Fibroblast of lung (primary cell): ENCODE results near the gene FADS2. TPM values are rescaled to one million over a fixed set of nuclear protein-coding genes. Genes with fewer than 3 reads are reported as not detected.

Experiments used
- DNase-seq, 2 donors: peaks; one replicate each; pipeline versions ENCODE4 v3.0.0 to v3.0.0-alpha.2; 2010; ENCODE audit warnings: low read depth in 2 of 2
- H2AFZ ChIP-seq: 2 replicates; pipeline ENCODE4 v1.5.1; 2012; ENCODE audit warnings: low read length, control low read depth, inconsistent platforms
- H3K27ac ChIP-seq: 2 replicates; pipeline ENCODE4 v1.5.1; 2011; ENCODE audit warnings: low read length, control low read depth; ENCODE audit not compliant: insufficient read depth
- H3K27me3 ChIP-seq: 2 replicates; pipeline ENCODE4 v1.5.1; 2011; ENCODE audit warnings: mild to moderate bottlenecking, low read length; ENCODE audit not compliant: control insufficient read depth, insufficient read depth
- H3K36me3 ChIP-seq: 2 replicates; pipeline ENCODE4 v1.5.1; 2011; ENCODE audit warnings: low read length; ENCODE audit not compliant: control insufficient read depth, insufficient read depth
- H3K4me1 ChIP-seq: 2 replicates; pipeline ENCODE4 v1.5.1; 2011; ENCODE audit warnings: low read length; ENCODE audit not compliant: control insufficient read depth, insufficient read depth; ENCODE audit errors: extremely low read depth
- H3K4me2 ChIP-seq: 2 replicates; pipeline ENCODE4 v1.5.1; 2011; ENCODE audit warnings: low read length, control low read depth; ENCODE audit not compliant: insufficient read depth; ENCODE audit errors: extremely low read depth
- H3K4me3 ChIP-seq, 4 experiments: fragments of 200-600 bp in 1 of 4; sonication (generic) in 1 of 4; replicated peaks in 1 of 4; 2 replicates each; pipeline ENCODE4 v1.5.1; 2011 to 2016; ENCODE audit warnings: low read length in 4 of 4, low read depth in 3 of 4, mild to moderate bottlenecking in 3 of 4, control low read depth in 2 of 4, inconsistent platforms in 1 of 4, mixed read lengths in 1 of 4; ENCODE audit not compliant: insufficient read depth in 1 of 4; ENCODE audit errors: control extremely low read depth in 1 of 4
- H3K79me2 ChIP-seq: 2 replicates; pipeline ENCODE4 v1.5.1; 2012; ENCODE audit warnings: mild to moderate bottlenecking, low read length, inconsistent platforms; ENCODE audit not compliant: control insufficient read depth, insufficient read depth
- H3K9ac ChIP-seq: 2 replicates; pipeline ENCODE4 v1.5.1; 2011; ENCODE audit warnings: mild to moderate bottlenecking, low read length, control low read depth; ENCODE audit not compliant: insufficient read depth
- H3K9me3 ChIP-seq: 2 replicates; pipeline ENCODE4 v1.5.1; 2012; ENCODE audit warnings: low read depth, low read length; ENCODE audit not compliant: control insufficient read depth, insufficient read depth
- H4K20me1 ChIP-seq: 2 replicates; pipeline ENCODE4 v1.5.1; 2011; ENCODE audit warnings: low read length; ENCODE audit not compliant: control insufficient read depth, insufficient read depth; ENCODE audit errors: extremely low read depth
- CTCF ChIP-seq, 2 donors: IDR thresholded peaks in 1 of 2; conservative IDR thresholded peaks in 1 of 2; 1 replicate in 1 of 2; 2 replicates in 1 of 2; pipeline ENCODE4 v1.5.1; 2011 to 2012; ENCODE audit warnings: low read length in 2 of 2, control low read depth in 1 of 2, inconsistent platforms in 1 of 2, low read depth in 1 of 2, mild to moderate bottlenecking in 1 of 2
- EZH2 ChIP-seq: IDR thresholded peaks from 2 replicates; pipeline ENCODE4 v1.5.1; 2012; ENCODE audit warnings: low read length, control low read depth, mild to moderate bottlenecking; ENCODE audit errors: missing control alignments
- polyA plus RNA-seq, 2 donors: library from polyadenylated mRNA; depleted of rRNA in 1 of 2; stranded (reverse) in 1 of 2; unstranded in 1 of 2; fragments of >200 nt; gene quantifications; 2 replicates each; pipeline ENCODE4 v1.2.1, GENCODE V29; 2011 to 2012; ENCODE audit warnings: missing spikeins in 1 of 2
- total RNA-seq: library from RNA; depleted of rRNA; stranded (reverse); fragments of >200 nt; gene quantifications from 2 replicates; pipeline ENCODE4 v1.2.1, GENCODE V29; 2014

FADS2 gene
- total and polyA plus RNA-seq, 2 donors (not counting 1 experiment from before 2014, with no cell fraction given) = 418 to 932 TPM

- H3K36me3 ChIP-seq = peaks cover 25% of the 10 kb centered on the region
- no peak overlapping the region for H3K9ac ChIP-seq
- no peak overlapping the region for H2AFZ ChIP-seq
- no peak overlapping the region for H3K4me3 ChIP-seq
- no peaks in the 10 kb centered on the region for H3K79me2 ChIP-seq
- no peak overlapping the region for H3K4me2 ChIP-seq
- peaks cover 4% of the 10 kb centered on the region for H3K4me1 ChIP-seq
- no peak for DNase-seq
- no peaks in the 10 kb centered on the region for H3K9me3 ChIP-seq
- no peak overlapping the region for H3K27ac ChIP-seq
- no peaks in the 10 kb centered on the region for H4K20me1 ChIP-seq
- TF ChIP-seq EZH2 = no peak
- TF ChIP-seq CTCF (conservative IDR thresholded peaks at IDR 0.05 in 1 of 2, IDR thresholded peaks at IDR 0.05 in 1 of 2; ENCODE audit: low read depth in 1 of 2, low read length in 2 of 2) = no peak
- H3K27me3 ChIP-seq = no peaks in the 10 kb centered on the region
Measured at GRCh38 chr11:61866958-61867343, 38.9 kb downstream of the FADS2 start.

GRCh38 chr11:61868571-61869428 is 40.7 kb downstream of the FADS2 start:
- Histone ChIP-seq H3K4me3 (no peak overlapping the region), H4K20me1 (no peaks in the 10 kb centered on the region), H3K79me2 (no peaks in the 10 kb centered on the region), H2AFZ (no peak overlapping the region), H3K9ac (no peak overlapping the region), H3K27me3 (no peaks in the 10 kb centered on the region), H3K4me1 (peaks cover 4% of the 10 kb centered on the region), H3K9me3 (no peaks in the 10 kb centered on the region), H3K27ac (no peak overlapping the region), H3K36me3 (peaks cover 15% of the 10 kb centered on the region), H3K4me2 (no peak overlapping the region)
- no peak for TF ChIP-seq CTCF (conservative IDR thresholded peaks at IDR 0.05 in 1 of 2, IDR thresholded peaks at IDR 0.05 in 1 of 2; ENCODE audit: low read depth in 1 of 2, low read length in 2 of 2)
- TF ChIP-seq EZH2 = no peak
- no peak for DNase-seq

- H3K9me3 ChIP-seq = no peaks in the 10 kb centered on the region
- H2AFZ ChIP-seq = no peak overlapping the region
- H3K27me3 ChIP-seq = no peaks in the 10 kb centered on the region
- no peak overlapping the region for H3K9ac ChIP-seq
- no peak overlapping the region for H3K4me3 ChIP-seq
- no peaks in the 10 kb centered on the region for H3K79me2 ChIP-seq
- no peak for DNase-seq
- peaks cover 4% of the 10 kb centered on the region for H3K4me1 ChIP-seq
- peaks cover 15% of the 10 kb centered on the region for H3K36me3 ChIP-seq
- H4K20me1 ChIP-seq = no peaks in the 10 kb centered on the region
- TF ChIP-seq EZH2 (no peak), CTCF (conservative IDR thresholded peaks at IDR 0.05 in 1 of 2, IDR thresholded peaks at IDR 0.05 in 1 of 2; ENCODE audit: low read depth in 1 of 2, low read length in 2 of 2) (no peak)
- H3K27ac ChIP-seq = no peak overlapping the region
- H3K4me2 ChIP-seq = no peak overlapping the region
Measured at GRCh38 chr11:61869429-61869707, 41.3 kb downstream of the FADS2 start.
